Retinal pigment epithelial cell (primary cell): Measurements from ENCODE around the gene PLK5.

Source experiments
- DNase-seq: peaks from one replicate; pipeline ENCODE4 v3.0.0-alpha.2; 2010; ENCODE audit warnings: low read depth
- H3K4me3 ChIP-seq: 2 replicates; pipeline ENCODE4 v1.5.1; 2011; ENCODE audit warnings: mild to moderate bottlenecking, low read length, control low read depth, moderate library complexity
- TF ChIP-seq, protein P1 (sequence below): conservative IDR thresholded peaks from 2 replicates; pipeline ENCODE4 v1.5.1; 2011; ENCODE audit warnings: low read depth, low read length, control low read depth, inconsistent platforms

The PLK5 gene

GRCh38 chr19:1556390-1557070 is 32.7 kb downstream of the PLK5 start:
- TF ChIP-seq, protein P1, sequence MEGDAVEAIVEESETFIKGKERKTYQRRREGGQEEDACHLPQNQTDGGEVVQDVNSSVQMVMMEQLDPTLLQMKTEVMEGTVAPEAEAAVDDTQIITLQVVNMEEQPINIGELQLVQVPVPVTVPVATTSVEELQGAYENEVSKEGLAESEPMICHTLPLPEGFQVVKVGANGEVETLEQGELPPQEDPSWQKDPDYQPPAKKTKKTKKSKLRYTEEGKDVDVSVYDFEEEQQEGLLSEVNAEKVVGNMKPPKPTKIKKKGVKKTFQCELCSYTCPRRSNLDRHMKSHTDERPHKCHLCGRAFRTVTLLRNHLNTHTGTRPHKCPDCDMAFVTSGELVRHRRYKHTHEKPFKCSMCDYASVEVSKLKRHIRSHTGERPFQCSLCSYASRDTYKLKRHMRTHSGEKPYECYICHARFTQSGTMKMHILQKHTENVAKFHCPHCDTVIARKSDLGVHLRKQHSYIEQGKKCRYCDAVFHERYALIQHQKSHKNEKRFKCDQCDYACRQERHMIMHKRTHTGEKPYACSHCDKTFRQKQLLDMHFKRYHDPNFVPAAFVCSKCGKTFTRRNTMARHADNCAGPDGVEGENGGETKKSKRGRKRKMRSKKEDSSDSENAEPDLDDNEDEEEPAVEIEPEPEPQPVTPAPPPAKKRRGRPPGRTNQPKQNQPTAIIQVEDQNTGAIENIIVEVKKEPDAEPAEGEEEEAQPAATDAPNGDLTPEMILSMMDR, result no peak

GRCh38 chr19:1558552-1558951 is 34.7 kb downstream of the PLK5 start:
- TF ChIP-seq, protein P1, result no peak
- H3K4me3 ChIP-seq, result no peak overlapping the region
- DNase-seq, result no peak

More at GRCh38 chr19:1556390-1557070, 32.7 kb downstream of the PLK5 start:
- H3K4me3 ChIP-seq, result no peak overlapping the region
- DNase-seq, result no peak

DNA sequence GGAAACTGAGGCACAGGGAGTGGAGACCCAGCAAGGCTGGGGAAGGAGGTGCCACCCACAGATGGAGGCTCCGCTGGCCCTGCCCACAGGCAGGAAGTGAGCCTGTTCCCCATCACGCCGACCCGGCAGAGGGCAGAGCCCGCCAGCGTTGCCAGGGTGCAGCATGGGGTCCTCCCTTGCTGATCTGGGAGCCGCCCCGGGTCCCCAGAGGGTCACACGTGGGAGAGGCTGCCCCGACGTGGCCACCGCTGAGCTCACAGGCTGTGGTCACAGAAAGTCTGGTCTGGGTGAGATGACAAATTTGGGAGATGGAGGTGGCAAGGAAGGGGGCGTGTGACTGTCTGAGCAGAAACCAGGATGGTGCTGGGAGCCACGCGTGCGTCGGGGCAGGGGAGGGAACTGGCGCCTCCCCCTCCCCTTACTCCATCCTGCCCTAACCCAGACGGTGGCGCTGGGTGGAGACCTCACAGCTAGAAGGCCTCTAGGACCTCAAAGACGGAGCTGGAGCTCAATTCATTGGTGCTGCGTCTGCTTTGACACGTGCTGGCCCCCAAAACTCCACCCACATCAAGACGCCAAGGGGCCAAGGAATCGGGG is 36.5 kb downstream of the PLK5 start:
- no peak for DNase-seq
- TF ChIP-seq, protein P1, result no peak
- no peak overlapping the region for H3K4me3 ChIP-seq

DNA sequence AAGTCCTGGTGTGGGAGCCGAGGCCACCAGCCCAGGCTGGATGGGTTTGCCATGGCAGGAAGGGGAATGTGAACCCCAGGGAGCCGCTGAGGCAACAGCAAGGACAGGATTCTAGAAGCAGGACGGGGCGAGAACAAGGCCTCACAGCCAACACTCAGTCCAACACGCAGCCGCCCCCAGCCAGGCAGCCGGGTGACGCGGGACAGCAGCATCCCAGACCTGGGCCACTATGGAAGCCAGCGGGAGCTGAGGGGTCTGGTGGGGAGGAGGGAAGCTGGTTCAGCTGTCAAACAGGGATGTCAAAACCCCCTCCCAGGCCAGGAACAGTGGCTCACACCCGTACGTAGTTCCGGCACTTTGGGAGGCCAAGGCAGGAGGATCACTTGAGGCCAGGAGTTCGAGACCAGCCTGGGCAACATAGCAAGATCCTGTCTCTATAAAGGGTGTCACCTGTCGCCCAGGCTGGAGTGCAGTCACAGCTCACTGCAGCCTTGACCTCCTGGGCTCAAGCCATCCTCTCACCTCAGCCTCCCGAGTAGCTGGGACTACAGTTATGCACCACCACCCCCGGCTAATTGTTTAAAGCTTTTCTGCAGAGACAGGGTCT is 37.5 kb downstream of the PLK5 start:
- no peak overlapping the region for H3K4me3 ChIP-seq
- DNase-seq, result no peak
- TF ChIP-seq, protein P1, result no peak

DNA sequence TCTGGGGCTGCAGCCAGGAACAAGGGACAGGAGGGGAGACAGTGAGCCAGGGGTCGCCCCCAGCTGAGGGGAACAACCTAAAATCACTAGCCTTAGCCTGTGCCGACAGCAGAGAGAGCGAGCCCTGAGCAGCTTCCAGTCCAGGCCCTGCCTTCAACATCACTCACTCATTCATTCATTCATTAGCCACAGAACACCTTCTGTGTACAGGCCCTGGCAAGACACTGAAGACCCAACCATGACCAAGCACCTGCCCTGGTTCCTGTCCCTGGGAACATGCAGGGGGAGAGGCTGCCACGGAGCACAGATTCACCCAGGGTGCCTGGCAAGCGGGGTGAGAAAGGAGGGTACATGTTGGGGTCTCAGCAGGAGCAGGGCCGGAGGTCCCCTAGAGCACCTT is 39.4 kb downstream of the PLK5 start:
- H3K4me3 ChIP-seq, result no peak overlapping the region
- DNase-seq, result no peak
- TF ChIP-seq, protein P1, result no peak

DNA sequence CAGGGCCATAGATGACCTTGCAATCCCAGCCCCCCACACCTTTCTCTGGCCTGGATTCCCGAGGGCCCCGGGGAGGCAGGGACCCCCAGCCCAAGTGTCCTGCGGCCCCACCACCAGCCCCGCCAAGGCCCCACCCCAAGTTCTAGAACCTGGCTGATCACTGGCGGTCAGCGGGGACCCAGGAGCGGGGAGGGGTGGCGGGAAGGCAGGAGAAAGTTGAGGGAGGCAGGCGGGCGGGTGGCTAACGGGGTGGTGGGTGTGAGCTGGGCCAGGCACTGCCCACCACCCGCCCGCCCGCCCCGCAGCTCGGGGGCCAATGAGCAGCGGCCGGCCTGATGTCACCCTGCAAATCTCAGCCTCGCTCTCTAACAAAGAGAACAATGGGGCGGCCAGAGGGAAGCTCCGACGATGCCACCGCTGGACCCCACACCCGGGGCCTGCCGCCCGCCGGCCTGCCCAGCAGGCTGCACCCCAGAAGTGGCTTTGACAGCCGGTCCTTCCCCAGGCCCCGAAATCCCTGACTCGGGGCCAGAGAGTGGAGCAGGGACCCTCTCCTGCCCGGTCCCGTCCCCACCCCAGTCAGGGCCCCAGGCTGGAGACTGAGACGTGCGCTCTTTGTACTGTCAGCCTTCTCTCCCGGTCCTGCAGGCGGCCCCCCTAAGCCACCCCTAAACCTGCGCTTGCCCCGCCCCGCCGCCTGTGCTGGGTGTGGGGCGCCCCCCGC is 42.7 kb downstream of the PLK5 start:
- TF ChIP-seq, protein P1, result no peak
- peak overlapping the region; percentile 79 for H3K4me3 ChIP-seq
- DNase-seq, result peak; percentile 61
